Left lung (tissue), 10 donors: ENCODE measurements around the gene CNTFR. TPM values are rescaled to one million over a fixed set of nuclear protein-coding genes. Genes with fewer than 3 reads are reported as not detected.

ENCODE experiments used
- ATAC-seq: fragments of 200-7000 bp; cut with Tn5 transposase; one replicate; pipeline ENCODE4 v1.9.1; 2020; ENCODE audit warnings: moderate library complexity
- DNase-seq, 4 donors: peaks; one replicate each; pipeline ENCODE4 v3.0.0-alpha.2; 2013 to 2020
- H3K27ac ChIP-seq, 2 donors: fragments of 200-600 bp; sonication (generic) in 1 of 2; one replicate each; pipeline versions ENCODE4 v1.5.0 to v1.8.0; 2020 to 2021
- H3K27me3 ChIP-seq, 2 donors: fragments of 200-600 bp; sonication (generic) in 1 of 2; one replicate each; pipeline versions ENCODE4 v1.5.0 to v1.8.0; 2020 to 2021
- H3K36me3 ChIP-seq, 2 donors: fragments of 200-600 bp; sonication (generic) in 1 of 2; one replicate each; pipeline versions ENCODE4 v1.5.0 to v1.8.0; 2020 to 2021
- H3K4me1 ChIP-seq, 2 donors: fragments of 200-600 bp; one replicate each; pipeline ENCODE4 v1.8.0; 2021
- H3K4me3 ChIP-seq, 2 donors: fragments of 200-600 bp; sonication (generic) in 1 of 2; one replicate each; pipeline versions ENCODE4 v1.5.0 to v1.8.0; 2020 to 2021; ENCODE audit warnings: mild to moderate bottlenecking in 1 of 2
- H3K9me3 ChIP-seq, 2 donors: fragments of 200-600 bp; sonication (generic) in 1 of 2; one replicate each; pipeline versions ENCODE4 v1.5.0 to v1.8.0; 2020 to 2021
- CTCF ChIP-seq, 2 donors: fragments of 200-600 bp; sonication (generic) in 1 of 2; IDR thresholded peaks; one replicate each; pipeline versions ENCODE4 v1.5.0 to v1.8.0; 2021; ENCODE audit warnings: antibody characterized with exemption in 2 of 2
- intact Hi-C, 2 donors: fragments of 100-400 bp; cut with DNase I; formaldehyde crosslinking; loops; one replicate each; pipeline versions ENCODE4 v1.11.2 to v1.14.2; 2022
- polyA plus RNA-seq, 6 donors: library from polyadenylated mRNA; unstranded; fragments of 120-200 nt; gene quantifications; one replicate each; pipeline ENCODE4 v1.2.1, GENCODE V29; 2013; ENCODE audit not compliant: insufficient read length in 6 of 6
- total RNA-seq, 2 donors: library from RNA; stranded (reverse); fragmentation: NEBNext Ultra II Directional; extraction: Animal tissue kit (Norgen Biotek cat#: 25700); gene quantifications; one replicate each; pipeline ENCODE4 v1.2.1, GENCODE V29; 2021
- donor health status: DM: no; HTN: yes; CAD: no.
- donor health status: DM: no; HTN: no; CAD: no.

Gene CNTFR
- total and polyA plus RNA-seq, 8 donors = 0.90 to 35.6 (median 26.9) TPM

GRCh38 chr9:34636791-34637355, 47.3 kb upstream of the CNTFR start:
- Histone ChIP-seq H3K4me1 (peaks cover 11 to 28% of the 10 kb centered on the region in 2 donors), H3K27me3 (no peaks in the 10 kb centered on the region), H3K36me3 (peaks cover 0 to 9% of the 10 kb centered on the region in 2 donors), H3K4me3 (peak overlapping the region; percentile 66 to 70), H3K27ac (peak overlapping the region; percentile 68 to 84), H3K9me3 (no peaks in the 10 kb centered on the region)
- no peak for ATAC-seq
- TF ChIP-seq CTCF (IDR thresholded peaks at IDR 0.05) = no peak
- intact Hi-C loops = no loop called here
- DNase-seq = no peak

- Histone ChIP-seq H3K4me1 (peaks cover 11 to 28% of the 10 kb centered on the region in 2 donors), H3K36me3 (peaks cover 0 to 9% of the 10 kb centered on the region in 2 donors), H3K4me3 (no peak overlapping the region), H3K27ac (no peak overlapping the region), H3K9me3 (no peaks in the 10 kb centered on the region), H3K27me3 (peaks cover 0 to 7% of the 10 kb centered on the region in 2 donors)
- intact Hi-C loops = no loop called here
- ATAC-seq (no peak), DNase-seq (no peak)
- TF ChIP-seq CTCF (IDR thresholded peaks at IDR 0.05) = no peak
Observed at GRCh38 chr9:34635556-34635955, 46.0 kb upstream of the CNTFR start.

GRCh38 chr9:34634551-34635248, 45.2 kb upstream of the CNTFR start:
- no peaks in the 10 kb centered on the region for H3K9me3 ChIP-seq
- H3K27me3 ChIP-seq = peaks cover 5 to 16% of the 10 kb centered on the region in 2 donors
- no peak overlapping the region for H3K27ac ChIP-seq
- intact Hi-C loops = no loop called here
- no peak for DNase-seq
- ATAC-seq = no peak
- TF ChIP-seq CTCF (IDR thresholded peaks at IDR 0.05) = no peak
- H3K4me1 ChIP-seq = peaks cover 11 to 28% of the 10 kb centered on the region in 2 donors
- H3K4me3 ChIP-seq = no peak overlapping the region
- H3K36me3 ChIP-seq = peaks cover 0 to 9% of the 10 kb centered on the region in 2 donors

GRCh38 chr9:34633851-34634550, 44.5 kb upstream of the CNTFR start:
- no peaks in the 10 kb centered on the region for H3K9me3 ChIP-seq
- peak in 2 of 4 donors; percentile 67 to 71 for DNase-seq
- H3K27ac ChIP-seq = no peak overlapping the region
- ATAC-seq = peak; percentile 46
- no peak overlapping the region for H3K4me3 ChIP-seq
- TF ChIP-seq CTCF (IDR thresholded peaks at IDR 0.05) = peak; percentile 80 to 84
- peaks cover 0 to 9% of the 10 kb centered on the region in 2 donors for H3K36me3 ChIP-seq
- intact Hi-C loops = no loop called here
- H3K4me1 ChIP-seq = peaks cover 11 to 31% of the 10 kb centered on the region in 2 donors
- peaks cover 12 to 23% of the 10 kb centered on the region in 2 donors for H3K27me3 ChIP-seq

GRCh38 chr9:34633166-34633565, 43.6 kb upstream of the CNTFR start:
- DNase-seq = no peak
- no peaks in the 10 kb centered on the region for H3K9me3 ChIP-seq
- H3K4me1 ChIP-seq = peaks cover 5 to 35% of the 10 kb centered on the region in 2 donors
- intact Hi-C loops = no loop called here
- H3K27ac ChIP-seq = no peak overlapping the region
- H3K36me3 ChIP-seq = peaks cover 0 to 9% of the 10 kb centered on the region in 2 donors
- H3K27me3 ChIP-seq = peaks cover 19 to 31% of the 10 kb centered on the region in 2 donors
- ATAC-seq = no peak
- H3K4me3 ChIP-seq = no peak overlapping the region
- TF ChIP-seq CTCF (IDR thresholded peaks at IDR 0.05) = no peak
